Urinary bladder (tissue), 4 donors: ENCODE data around the gene VPS8. TPM values are rescaled to one million over a fixed set of nuclear protein-coding genes. Genes with fewer than 3 reads are reported as not detected.
"Not testable (repeated sequence)": the region's sequence is repeated elsewhere in the genome, so short reads cannot be mapped to it uniquely, and the experiment has no call there.

ENCODE experiments used
- DNase-seq: peaks from one replicate; pipeline ENCODE4 v3.0.0-alpha.2; 2015; ENCODE audit errors: extremely low spot score
- H3K27ac ChIP-seq: one replicate; pipeline ENCODE4 v1.5.1; 2013; ENCODE audit warnings: low read depth, mild to moderate bottlenecking, moderate library complexity
- H3K36me3 ChIP-seq: one replicate; pipeline ENCODE4 v1.6.1; 2013; ENCODE audit warnings: mild to moderate bottlenecking, moderate library complexity; ENCODE audit not compliant: insufficient read depth
- H3K4me1 ChIP-seq: one replicate; pipeline ENCODE4 v1.6.1; 2013; ENCODE audit warnings: mild to moderate bottlenecking, moderate library complexity; ENCODE audit not compliant: insufficient read depth
- H3K4me3 ChIP-seq: one replicate; pipeline ENCODE4 v1.5.1; 2013; ENCODE audit warnings: low read depth, low read length
- WGBS: extraction: QIAGEN DNeasy Blood & Tissue Kit; methylation state at CpG from one replicate; pipeline ENCODE4 v1.1.7; 2013; 5-methylcytosine and 5-hydroxymethylcytosine counted together
- polyA plus RNA-seq: library from polyadenylated mRNA; stranded (reverse); fragments of 200-250 nt; gene quantifications from one replicate; pipeline ENCODE4 v1.2.3, GENCODE V29; 2013
- total RNA-seq: library from RNA; depleted of rRNA; stranded (reverse); fragments of >200 nt; gene quantifications from one replicate; pipeline ENCODE4 v1.2.3, GENCODE V29; 2014
- donor health status: healthy with polysubstance abuse.
- donor health status: healthy.

The VPS8 gene
- total and polyA plus RNA-seq, 2 donors: 14.0 to 200 TPM

GRCh38 chr3:184950816-184951215, 138.8 kb downstream of the VPS8 start:
- not testable (repeated sequence) for DNase-seq, H3K27ac ChIP-seq, H3K4me1 ChIP-seq, H3K36me3 ChIP-seq, H3K4me3 ChIP-seq
- WGBS: 79% methylated on average over 1 of the region's 1 CpG

DNA sequence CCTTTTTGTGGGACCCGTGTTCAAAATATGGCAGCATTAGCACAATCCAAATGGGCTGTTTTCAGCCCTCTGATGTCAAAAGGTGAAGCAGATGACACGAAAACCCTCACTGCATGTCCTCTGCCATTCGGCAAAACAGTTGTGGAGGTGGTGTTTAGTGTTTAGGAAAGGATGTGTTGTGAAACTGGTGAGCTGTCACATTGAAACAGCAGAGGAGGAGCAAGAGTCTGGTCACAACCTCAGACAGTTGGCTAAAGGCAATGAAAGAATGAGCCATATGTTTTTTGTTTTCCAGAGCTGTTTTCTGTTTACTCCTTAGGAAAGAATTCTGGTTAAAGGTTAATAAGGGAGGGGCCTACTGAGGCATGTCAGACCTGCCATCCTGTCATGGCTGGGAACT, 140.7 kb downstream of the VPS8 start:
- DNase-seq: no peak
- Histone ChIP-seq H3K4me1 (no peaks in the 10 kb centered on the region), H3K36me3 (no peaks in the 10 kb centered on the region), H3K27ac (no peak overlapping the region), H3K4me3 (no peak overlapping the region)
- WGBS: 90% methylated on average over 3 of the region's 3 CpGs

GRCh38 chr3:184953401-184953800, 141.4 kb downstream of the VPS8 start:
- H3K36me3 ChIP-seq: no peaks in the 10 kb centered on the region
- no peaks in the 10 kb centered on the region for H3K4me1 ChIP-seq
- H3K27ac ChIP-seq: no peak overlapping the region
- 61% methylated on average over 2 of the region's 2 CpGs for WGBS
- DNase-seq: no peak
- H3K4me3 ChIP-seq: no peak overlapping the region

DNA sequence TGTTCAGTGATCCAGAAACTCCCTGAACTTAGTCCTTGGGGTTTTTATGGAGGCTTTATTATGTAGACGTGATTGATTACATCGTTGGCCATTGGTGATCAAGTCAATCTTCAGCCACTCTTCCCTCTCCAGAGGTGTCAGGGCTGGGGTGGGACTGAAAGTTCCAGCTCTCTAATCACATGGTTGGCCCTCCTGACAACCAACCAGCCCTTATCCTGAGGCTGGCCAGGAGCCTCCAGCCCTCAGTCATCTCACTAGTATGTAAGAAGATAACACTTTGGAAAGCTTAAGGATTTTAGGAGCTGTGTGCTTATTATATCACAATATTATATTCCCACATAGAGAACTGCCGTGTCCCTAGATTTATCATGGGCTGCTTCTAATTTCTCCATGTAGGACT, 142.3 kb downstream of the VPS8 start:
- no peaks in the 10 kb centered on the region for H3K36me3 ChIP-seq
- WGBS: 91% methylated on average over 3 of the region's 3 CpGs

GRCh38 chr3:184954851-184955250, 142.9 kb downstream of the VPS8 start:
- not testable (repeated sequence) for H3K27ac ChIP-seq, H3K4me3 ChIP-seq, H3K36me3 ChIP-seq, H3K4me1 ChIP-seq, DNase-seq
- WGBS: 97% methylated on average over 8 of the region's 8 CpGs

More for the DNA sequence above, 142.3 kb downstream of the VPS8 start:
- Histone ChIP-seq H3K4me1 (no peaks in the 10 kb centered on the region), H3K4me3 (no peak overlapping the region), H3K27ac (no peak overlapping the region)
- DNase-seq: no peak

GRCh38 chr3:184965639-184966430, 153.9 kb downstream of the VPS8 start:
- H3K27ac ChIP-seq: no peak overlapping the region
- H3K4me3 ChIP-seq: no peak overlapping the region
- no peaks in the 10 kb centered on the region for H3K4me1 ChIP-seq
- H3K36me3 ChIP-seq: peaks cover 2% of the 10 kb centered on the region
- 93% methylated on average over 6 of the region's 6 CpGs for WGBS
- DNase-seq: no peak

GRCh38 chr3:184968115-184968514, 156.1 kb downstream of the VPS8 start:
- no peak for DNase-seq
- Histone ChIP-seq H3K4me1 (no peaks in the 10 kb centered on the region), H3K27ac (no peak overlapping the region), H3K4me3 (no peak overlapping the region), H3K36me3 (peaks cover 2% of the 10 kb centered on the region)
- 95% methylated on average over 1 of the region's 1 CpG for WGBS

GRCh38 chr3:184970186-184970585, 158.2 kb downstream of the VPS8 start:
- no peak for DNase-seq
- Histone ChIP-seq H3K36me3 (peaks cover 2% of the 10 kb centered on the region), H3K27ac (no peak overlapping the region), H3K4me3 (no peak overlapping the region), H3K4me1 (no peaks in the 10 kb centered on the region)
- 88% methylated on average over 3 of the region's 3 CpGs for WGBS

DNA sequence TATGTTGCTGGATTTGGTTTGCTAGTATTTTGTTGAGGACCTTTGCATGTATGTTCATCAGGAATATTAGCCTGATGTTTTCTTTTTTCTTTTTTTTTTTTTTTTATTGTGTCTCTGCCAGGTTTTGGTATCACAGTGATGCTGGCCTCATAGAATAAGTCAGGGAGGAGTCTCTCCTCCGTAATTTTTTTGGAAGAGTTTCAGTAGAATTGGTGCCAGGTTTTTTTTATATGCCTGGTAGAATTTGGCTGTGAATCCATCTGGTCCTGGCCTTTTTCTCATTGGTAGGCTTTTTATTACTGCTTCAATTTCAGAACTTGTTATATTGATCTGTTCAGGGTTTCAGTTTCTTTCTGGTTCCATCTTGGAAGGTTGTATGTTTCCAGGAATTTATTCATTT, 165.8 kb downstream of the VPS8 start:
- Histone ChIP-seq H3K4me3 (no peak overlapping the region), H3K36me3 (no peaks in the 10 kb centered on the region), H3K27ac (no peak overlapping the region), H3K4me1 (no peaks in the 10 kb centered on the region)
- DNase-seq: no peak
- WGBS: 20% methylated on average over 1 of the region's 1 CpG

- no peak for DNase-seq
- H3K4me3 ChIP-seq: no peak overlapping the region
- H3K4me1 ChIP-seq: no peaks in the 10 kb centered on the region
- WGBS: 99% methylated on average over 3 of the region's 3 CpGs
- H3K27ac ChIP-seq: no peak overlapping the region
- no peaks in the 10 kb centered on the region for H3K36me3 ChIP-seq
These were observed 169.1 kb downstream of the VPS8 start for GRCh38 chr3:184981071-184981470.

GRCh38 chr3:184982076-184982475, 170.1 kb downstream of the VPS8 start:
- no peaks in the 10 kb centered on the region for H3K4me1 ChIP-seq
- no peak for DNase-seq
- no peak overlapping the region for H3K4me3 ChIP-seq
- WGBS: 58% methylated on average over 3 of the region's 3 CpGs
- H3K27ac ChIP-seq: no peak overlapping the region
- no peaks in the 10 kb centered on the region for H3K36me3 ChIP-seq

DNA sequence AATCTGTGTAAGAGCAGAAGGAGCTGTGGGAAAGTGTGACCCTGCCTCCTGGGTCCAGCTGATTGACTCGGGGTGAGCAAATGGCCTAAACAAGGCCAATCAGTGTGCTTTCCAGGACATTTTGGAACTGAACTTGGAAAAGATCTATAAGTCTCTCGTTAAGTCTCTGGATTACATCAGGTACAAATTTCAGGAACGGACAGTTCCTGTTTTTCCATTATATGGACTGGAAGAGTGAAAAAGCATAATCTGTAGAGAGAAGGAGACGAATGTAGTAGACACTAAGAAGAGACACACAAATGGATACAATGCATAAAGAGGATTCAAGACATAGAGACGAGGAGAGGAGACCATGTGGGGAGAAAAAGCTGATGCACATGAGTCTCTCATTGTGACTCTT, 173.6 kb downstream of the VPS8 start:
- Histone ChIP-seq H3K27ac (no peak overlapping the region), H3K4me3 (no peak overlapping the region), H3K36me3 (peaks cover 1% of the 10 kb centered on the region), H3K4me1 (no peaks in the 10 kb centered on the region)
- DNase-seq: no peak
- 91% methylated on average over 5 of the region's 5 CpGs for WGBS

- DNase-seq: no peak
- Histone ChIP-seq H3K4me1 (no peaks in the 10 kb centered on the region), H3K4me3 (no peak overlapping the region), H3K36me3 (peaks cover 2% of the 10 kb centered on the region), H3K27ac (no peak overlapping the region)
- WGBS: 93% methylated on average over 3 of the region's 3 CpGs
These were observed 174.5 kb downstream of the VPS8 start for GRCh38 chr3:184986366-184986889.

DNA sequence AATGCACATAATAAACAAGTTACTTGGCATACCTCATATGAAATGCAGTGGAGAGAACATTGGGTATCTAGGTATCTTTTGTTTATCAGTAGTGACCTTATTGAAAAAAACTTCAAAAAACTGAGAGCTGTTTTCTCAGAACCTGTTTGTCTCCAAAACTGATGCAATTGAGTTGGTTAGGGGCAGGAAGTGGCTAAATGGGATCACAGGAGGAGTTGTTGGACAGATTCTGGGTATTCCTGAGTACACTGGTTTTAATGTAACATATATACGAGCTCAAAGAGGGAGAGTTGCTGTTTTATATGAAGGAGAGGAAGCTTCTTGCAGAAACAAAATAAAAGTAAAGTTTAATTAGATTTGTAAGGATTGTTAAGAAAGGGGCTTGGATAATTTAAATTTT, 181.4 kb downstream of the VPS8 start:
- no peak for DNase-seq
- WGBS: 98% methylated on average over 1 of the region's 1 CpG
- H3K36me3 ChIP-seq: peaks cover 11% of the 10 kb centered on the region
- H3K4me3 ChIP-seq: no peak overlapping the region
- no peaks in the 10 kb centered on the region for H3K4me1 ChIP-seq
- no peak overlapping the region for H3K27ac ChIP-seq
